ENCODE results near the gene MYO9A. TPM values are rescaled to one million over a fixed set of nuclear protein-coding genes. Genes with fewer than 3 reads are reported as not detected.

The MYO9A gene
- total RNA-seq, 6 experiments from 2014 or later: 25.3 to 29.1 (median 27.3) TPM

GRCh38 chr15:72154316-72154715, 36.4 kb upstream of the MYO9A start:
- TF ChIP-seq CTCF (IDR thresholded peaks at IDR 0.05): no peak
- Mint-ChIP-seq H3K4me1 (ENCODE audit: low read depth) (peaks cover 11% of the 10 kb centered on the region), H3K4me3 (no peak overlapping the region), H3K9me3 (no peaks in the 10 kb centered on the region), H3K36me3 (ENCODE audit: low read depth) (no peaks in the 10 kb centered on the region), H3K27me3 (ENCODE audit: insufficient read depth) (no peaks in the 10 kb centered on the region; the same call in 1 of the 2 replicates), H3K27ac (no peak overlapping the region)
- no peak for DNase-seq

- no peaks in the 10 kb centered on the region; the same call in 1 of the 2 replicates for H3K27me3 Mint-ChIP-seq (ENCODE audit: insufficient read depth)
- no peaks in the 10 kb centered on the region for H3K36me3 Mint-ChIP-seq (ENCODE audit: low read depth)
- H3K9me3 Mint-ChIP-seq: no peaks in the 10 kb centered on the region
- H3K4me1 Mint-ChIP-seq (ENCODE audit: low read depth): peaks cover 11% of the 10 kb centered on the region
- TF ChIP-seq CTCF (IDR thresholded peaks at IDR 0.05): no peak
- no peak overlapping the region for H3K4me3 Mint-ChIP-seq
- H3K27ac Mint-ChIP-seq: no peak overlapping the region
- DNase-seq: no peak
Measured at GRCh38 chr15:72153269-72154000, 35.5 kb upstream of the MYO9A start.

GRCh38 chr15:72147418-72147817, 29.5 kb upstream of the MYO9A start:
- no peak for TF ChIP-seq CTCF (IDR thresholded peaks at IDR 0.05)
- H3K4me3 Mint-ChIP-seq: no peak overlapping the region
- no peaks in the 10 kb centered on the region for H3K9me3 Mint-ChIP-seq
- no peaks in the 10 kb centered on the region for H3K36me3 Mint-ChIP-seq (ENCODE audit: low read depth)
- peaks cover 4% of the 10 kb centered on the region; the same call in 1 of the 2 replicates for H3K27me3 Mint-ChIP-seq (ENCODE audit: insufficient read depth)
- H3K4me1 Mint-ChIP-seq (ENCODE audit: low read depth): no peaks in the 10 kb centered on the region
- no peak for DNase-seq
- no peak overlapping the region for H3K27ac Mint-ChIP-seq

- no peaks in the 10 kb centered on the region for H3K36me3 Mint-ChIP-seq (ENCODE audit: low read depth)
- H3K27me3 Mint-ChIP-seq (ENCODE audit: insufficient read depth): peaks cover 4% of the 10 kb centered on the region; the same call in 1 of the 2 replicates
- H3K4me1 Mint-ChIP-seq (ENCODE audit: low read depth): no peaks in the 10 kb centered on the region
- no peaks in the 10 kb centered on the region for H3K9me3 Mint-ChIP-seq
- DNase-seq: no peak
- no peak for TF ChIP-seq CTCF (IDR thresholded peaks at IDR 0.05)
- H3K4me3 Mint-ChIP-seq: no peak overlapping the region
- H3K27ac Mint-ChIP-seq: no peak overlapping the region
Measured at GRCh38 chr15:72146934-72147333, 29.0 kb upstream of the MYO9A start.

- Mint-ChIP-seq H3K36me3 (ENCODE audit: low read depth) (no peaks in the 10 kb centered on the region), H3K4me1 (ENCODE audit: low read depth) (peaks cover 6% of the 10 kb centered on the region; the same call in 1 of the 2 replicates), H3K9me3 (no peaks in the 10 kb centered on the region), H3K4me3 (no peak overlapping the region), H3K27ac (no peak overlapping the region), H3K27me3 (ENCODE audit: insufficient read depth) (peaks cover 4% of the 10 kb centered on the region; the same call in 1 of the 2 replicates)
- no peak for DNase-seq
- no peak for TF ChIP-seq CTCF (IDR thresholded peaks at IDR 0.05)
Measured at GRCh38 chr15:72146221-72146620, 28.3 kb upstream of the MYO9A start.

Measured in HFFc6 (cell line).